ENCODE results near the gene OR2B2.

- TF ChIP-seq, protein P1, sequence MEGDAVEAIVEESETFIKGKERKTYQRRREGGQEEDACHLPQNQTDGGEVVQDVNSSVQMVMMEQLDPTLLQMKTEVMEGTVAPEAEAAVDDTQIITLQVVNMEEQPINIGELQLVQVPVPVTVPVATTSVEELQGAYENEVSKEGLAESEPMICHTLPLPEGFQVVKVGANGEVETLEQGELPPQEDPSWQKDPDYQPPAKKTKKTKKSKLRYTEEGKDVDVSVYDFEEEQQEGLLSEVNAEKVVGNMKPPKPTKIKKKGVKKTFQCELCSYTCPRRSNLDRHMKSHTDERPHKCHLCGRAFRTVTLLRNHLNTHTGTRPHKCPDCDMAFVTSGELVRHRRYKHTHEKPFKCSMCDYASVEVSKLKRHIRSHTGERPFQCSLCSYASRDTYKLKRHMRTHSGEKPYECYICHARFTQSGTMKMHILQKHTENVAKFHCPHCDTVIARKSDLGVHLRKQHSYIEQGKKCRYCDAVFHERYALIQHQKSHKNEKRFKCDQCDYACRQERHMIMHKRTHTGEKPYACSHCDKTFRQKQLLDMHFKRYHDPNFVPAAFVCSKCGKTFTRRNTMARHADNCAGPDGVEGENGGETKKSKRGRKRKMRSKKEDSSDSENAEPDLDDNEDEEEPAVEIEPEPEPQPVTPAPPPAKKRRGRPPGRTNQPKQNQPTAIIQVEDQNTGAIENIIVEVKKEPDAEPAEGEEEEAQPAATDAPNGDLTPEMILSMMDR (IDR thresholded peaks at IDR 0.05), result no peak
- TF ChIP-seq POLR2A (IDR thresholded peaks at IDR 0.05) (no peak), EP300 (IDR thresholded peaks at IDR 0.05) (no peak)
Observed at GRCh38 chr6:27888566-27888965, 23.6 kb downstream of the OR2B2 start.
